HG03469 (cell line): ENCODE measurements around the gene FBXW7.
"Not testable (repeated sequence)": the region's sequence is repeated elsewhere in the genome, so short reads cannot be mapped to it uniquely, and the experiment has no call there.

ENCODE experiments used
- ATAC-seq: cut with Tn5 transposase; IDR thresholded peaks from one replicate; pipeline ENCODE4 v1.9.1; 2021; ENCODE audit warnings: mild to moderate bottlenecking, moderate library complexity, moderate number of reproducible peaks; ENCODE audit not compliant: unreplicated experiment

The FBXW7 gene

DNA sequence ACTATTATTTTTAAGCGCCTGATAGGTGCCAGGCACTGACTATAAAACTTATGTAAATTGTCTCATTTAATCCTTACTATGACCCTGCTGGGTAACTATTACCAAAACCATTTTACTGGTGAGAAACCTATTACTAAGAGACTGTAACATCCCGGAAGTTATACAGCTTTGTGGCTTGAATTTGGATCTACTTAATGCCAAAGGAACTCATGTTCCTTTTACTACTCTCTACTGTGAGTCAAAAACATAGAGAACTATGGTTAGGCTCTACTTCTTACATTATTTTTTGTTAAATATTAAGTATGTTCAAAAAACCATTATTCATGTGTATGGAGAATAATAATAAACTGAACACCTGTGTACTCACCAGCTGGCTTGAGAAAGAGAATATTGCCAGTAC, 14.8 kb upstream of the FBXW7 start:
- ATAC-seq: not testable (repeated sequence)

DNA sequence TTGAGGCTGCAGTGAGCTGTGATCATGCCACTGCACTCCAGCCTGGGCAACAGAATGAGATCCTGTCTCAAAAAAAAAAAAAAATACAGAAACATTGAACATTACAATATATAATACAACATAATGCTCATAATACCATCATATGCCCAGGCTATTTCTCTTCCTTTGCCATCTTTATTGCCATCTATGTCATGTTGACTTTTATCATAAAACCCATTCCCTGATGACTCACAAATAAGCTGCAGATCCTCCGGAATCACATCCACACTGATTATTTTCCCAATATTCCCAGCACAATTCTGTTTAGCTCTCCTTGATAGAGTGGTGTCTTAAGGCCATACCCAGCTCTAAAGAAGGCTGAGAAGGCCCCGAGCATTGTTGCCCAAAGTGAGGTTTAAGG, 9.2 kb upstream of the FBXW7 start:
- ATAC-seq: no peak

DNA sequence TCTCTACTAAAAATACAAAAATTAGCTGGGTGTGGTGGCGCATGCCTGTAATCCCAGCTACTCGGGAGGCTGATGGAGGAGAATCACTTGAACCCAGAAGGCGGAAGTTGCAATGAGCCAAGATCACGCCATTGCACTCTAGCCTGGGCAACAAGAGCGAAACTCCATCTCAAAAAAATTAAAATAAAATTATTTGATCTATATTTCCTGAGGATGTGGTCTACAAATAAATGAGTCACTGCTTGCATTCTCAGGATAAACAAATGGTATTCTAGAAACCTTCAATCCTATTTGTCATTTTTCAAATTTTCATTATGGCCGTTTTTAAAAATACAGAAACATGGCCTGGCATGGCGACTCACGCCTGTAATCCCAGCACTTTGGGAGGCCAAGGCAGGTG, 8.6 kb upstream of the FBXW7 start:
- not testable (repeated sequence) for ATAC-seq

DNA sequence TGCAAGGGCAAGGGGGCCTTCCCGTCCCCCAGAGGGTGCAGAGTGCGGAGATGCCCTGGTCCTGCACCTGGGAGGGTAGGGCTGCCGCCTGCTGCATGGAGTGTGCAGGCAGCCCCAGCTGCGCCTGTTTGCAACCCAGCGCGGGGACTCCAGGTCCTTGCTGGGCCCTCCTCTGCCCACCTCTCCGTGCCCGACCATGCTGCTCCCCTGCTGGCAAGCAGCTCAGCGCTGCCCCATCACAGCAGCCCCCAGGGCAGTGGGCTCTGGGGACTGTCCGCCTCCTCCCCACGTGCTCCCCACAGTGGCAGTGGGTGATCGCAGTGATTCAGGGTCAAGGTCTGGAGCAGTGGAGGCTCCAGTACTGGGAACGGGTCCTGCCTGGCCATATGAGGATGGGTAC, 5.0 kb upstream of the FBXW7 start:
- ATAC-seq: no peak

DNA sequence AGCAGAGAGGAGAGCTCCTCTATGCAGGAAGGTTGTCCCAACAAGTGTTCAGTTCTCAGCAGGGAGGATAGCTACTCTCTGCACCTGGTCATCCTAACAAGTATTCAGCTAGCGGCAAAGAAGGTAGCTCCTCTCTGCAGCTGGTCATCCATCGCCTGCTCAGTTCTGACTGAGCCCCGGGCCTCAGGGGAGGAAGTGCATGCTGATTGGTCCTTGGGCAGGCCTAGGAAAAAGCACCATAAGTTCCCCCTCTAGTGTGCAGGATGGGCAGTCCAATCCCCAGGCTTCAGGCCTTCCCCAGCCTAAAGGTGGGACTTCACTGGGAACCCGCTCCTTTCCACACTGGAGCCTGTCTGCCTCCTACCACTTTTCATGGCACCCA, 4.4 kb upstream of the FBXW7 start:
- ATAC-seq: no peak

DNA sequence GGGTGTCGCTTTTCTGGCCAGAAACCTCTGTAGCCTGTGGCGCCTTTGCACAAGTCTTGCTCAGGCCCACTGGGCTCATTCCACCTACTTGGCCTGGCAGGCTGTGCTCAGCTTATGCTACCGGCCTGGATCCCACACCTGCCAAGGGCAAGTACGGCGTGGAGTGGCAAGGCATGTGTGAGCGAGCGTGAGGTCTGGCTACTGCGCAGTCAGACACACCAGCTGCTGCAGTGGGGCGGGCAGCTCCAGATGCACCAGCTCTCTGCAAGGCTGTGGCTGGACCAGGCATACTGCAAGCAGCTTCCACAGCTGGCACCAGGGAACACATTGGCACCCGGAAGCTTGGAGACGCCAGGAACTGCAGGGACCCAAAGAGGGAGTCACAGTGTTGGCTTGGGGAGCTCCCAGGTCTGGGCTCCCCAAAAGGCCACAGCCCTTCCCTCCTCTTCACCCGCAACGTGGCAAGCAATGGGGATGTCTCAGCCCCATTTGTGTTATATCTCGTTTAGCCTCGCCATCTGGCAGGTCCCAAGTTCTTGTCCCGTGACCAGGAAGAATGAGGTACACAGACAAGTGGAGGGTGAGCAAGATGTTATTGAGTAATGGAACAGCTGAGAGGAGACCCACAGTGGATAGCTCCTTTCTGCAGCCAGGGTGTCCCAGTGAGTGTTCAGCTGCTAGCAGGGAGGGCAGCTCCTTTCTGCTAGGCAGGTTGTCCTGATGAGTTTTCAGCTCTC, 3.8 kb upstream of the FBXW7 start:
- ATAC-seq: no peak

DNA sequence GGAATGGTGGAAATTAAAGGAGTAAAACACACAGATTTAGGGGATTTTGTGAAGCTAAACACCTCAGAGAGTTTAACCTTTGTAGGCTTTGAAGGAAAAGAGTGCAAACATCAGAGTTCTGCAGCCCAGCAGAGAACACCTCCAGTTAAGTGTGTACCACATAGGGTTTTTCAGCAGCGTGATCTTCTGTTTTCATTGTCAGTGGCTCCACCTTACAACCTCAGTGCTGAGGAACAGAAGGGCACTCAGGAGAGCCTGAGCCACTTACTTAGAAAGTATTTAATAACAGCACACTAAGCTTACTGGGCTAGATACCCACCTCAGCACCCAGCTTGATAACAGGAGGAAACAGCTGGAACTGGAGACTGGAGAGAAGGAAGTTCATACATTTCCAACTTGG, 2.0 kb upstream of the FBXW7 start:
- no peak for ATAC-seq

DNA sequence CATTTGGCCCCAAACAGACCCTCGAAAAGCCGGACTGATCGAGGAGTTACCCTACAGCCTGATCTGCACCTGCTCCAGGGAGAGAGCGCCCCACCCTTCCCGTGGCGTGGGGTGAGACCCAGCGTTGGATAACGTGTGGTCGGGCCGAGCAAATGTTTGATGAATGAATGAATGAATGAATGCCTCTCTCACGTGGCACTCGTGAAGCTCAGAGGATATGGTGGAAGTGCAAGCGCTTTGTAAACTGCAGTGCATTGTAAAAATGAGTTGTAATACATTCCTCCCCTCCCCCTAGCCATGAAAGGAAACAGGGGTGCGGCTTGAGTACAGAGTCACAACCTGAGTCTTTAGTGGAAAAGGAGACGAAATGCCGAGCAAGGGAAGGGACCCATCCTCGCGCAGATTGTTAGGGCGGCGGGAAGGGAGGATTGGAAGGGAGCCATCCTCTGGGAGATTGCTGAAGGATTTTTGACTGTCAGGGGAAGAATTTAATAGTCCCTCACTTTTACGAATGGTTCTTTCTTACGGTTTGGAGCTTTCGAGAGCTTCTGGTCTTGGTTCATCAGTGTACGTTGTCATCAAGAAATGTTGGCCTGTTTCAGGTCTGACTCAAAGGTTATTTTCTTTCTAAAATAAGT, 772 bp upstream of the FBXW7 start:
- peak; percentile 21 for ATAC-seq

DNA sequence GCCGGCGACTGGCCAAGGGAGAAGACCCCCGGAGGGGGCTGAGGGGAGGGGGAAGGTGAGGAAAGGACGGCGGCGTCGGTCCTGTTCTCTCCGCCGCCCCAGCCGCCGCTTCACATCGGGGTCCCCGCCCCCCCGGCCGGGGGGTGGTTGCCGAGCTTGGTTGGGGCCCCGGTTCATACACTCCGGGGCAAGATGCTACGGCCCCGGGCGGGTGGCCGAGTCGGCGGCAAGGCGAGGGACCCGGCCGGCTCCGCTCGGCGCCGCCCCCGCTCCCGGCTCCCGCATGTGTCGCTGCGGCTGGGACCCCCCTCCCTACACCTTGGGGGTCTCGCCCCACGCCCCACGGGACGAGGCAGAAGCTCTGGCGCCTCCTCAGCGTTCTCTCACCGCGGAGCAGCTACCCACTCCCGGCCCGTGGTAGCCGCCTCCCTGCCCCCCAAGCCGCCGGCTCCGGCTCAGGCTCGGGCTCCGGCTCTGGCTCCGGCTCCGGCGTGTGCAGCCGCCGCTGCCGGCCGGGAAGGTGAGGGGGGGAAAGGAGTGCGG, 461 bp downstream of the FBXW7 start:
- no peak for ATAC-seq

DNA sequence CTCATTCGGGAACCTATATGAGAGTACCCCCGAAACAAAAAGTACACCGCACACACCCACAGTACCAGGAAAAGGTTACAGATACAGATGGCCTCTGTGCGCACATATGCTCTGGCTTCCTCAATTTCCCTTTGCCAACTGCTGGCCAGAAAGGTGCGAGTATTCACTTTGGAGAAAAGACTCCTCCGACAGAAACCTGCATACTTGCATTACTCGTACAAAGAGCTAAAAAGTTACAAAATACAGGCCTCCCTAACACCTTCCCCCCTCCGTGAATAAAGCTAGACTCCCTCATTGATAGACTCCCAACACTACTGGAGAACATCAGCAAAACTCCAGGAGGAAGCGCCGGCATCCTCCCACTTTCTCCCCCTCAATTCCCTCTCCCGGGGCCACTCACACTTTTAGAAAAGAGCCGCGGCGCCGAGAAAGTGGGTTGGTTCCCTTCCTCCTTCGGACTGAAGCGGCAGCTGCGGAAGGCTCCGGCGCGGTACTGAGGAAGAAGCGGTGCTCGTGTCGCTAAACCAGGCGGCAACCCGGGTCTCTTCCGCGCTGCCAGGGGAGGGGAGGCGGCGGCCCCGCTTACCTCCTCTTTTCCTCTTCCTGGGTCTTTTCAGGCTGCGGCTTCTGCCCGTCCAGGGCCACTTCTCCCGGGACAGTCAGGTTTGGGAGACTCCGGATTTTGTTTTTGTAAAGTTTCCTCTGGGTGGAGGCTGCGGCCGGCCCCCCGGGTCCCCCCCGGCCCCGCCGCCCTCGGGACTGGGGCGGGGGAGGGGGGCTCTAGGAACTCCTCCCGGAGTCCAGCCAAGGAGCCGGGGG, 1.1 kb downstream of the FBXW7 start:
- ATAC-seq: no peak

DNA sequence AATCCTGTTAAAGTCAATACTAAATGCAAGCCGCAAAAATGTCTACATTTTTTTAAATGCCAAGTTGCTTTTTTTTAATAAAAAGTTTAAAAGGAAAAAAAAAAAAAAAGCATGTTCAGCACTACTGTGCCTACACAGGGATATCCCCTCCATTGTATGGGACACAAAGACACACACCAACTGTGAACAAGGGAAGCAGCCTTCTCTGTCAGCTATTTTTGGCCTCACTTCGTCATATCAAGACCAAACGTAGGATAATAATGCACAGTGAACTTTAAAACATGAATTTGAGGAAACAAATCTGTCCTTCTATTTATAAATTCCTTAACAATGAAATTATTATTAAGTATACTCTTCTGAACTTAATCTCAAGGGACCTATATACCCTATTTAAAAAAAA, 4.4 kb downstream of the FBXW7 start:
- no peak for ATAC-seq

DNA sequence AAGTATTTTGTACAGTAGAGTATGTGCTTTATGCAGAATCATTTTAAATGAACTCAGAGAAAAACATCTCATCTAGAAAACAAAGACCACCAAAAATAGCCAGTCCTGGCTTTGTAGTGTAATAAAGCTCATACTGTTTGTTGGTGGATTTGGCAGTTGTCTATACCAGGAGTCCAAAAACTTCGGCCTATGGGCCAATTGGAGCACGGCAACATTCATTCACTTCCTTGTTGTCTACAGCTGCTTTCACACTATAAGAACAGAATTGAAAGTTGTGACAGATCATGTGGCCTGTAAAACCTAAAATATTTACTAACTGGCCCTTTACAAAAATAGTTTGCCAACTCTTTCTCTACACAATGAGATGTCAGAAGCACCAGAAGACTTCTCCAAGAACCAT, 5.3 kb downstream of the FBXW7 start:
- ATAC-seq: no peak

DNA sequence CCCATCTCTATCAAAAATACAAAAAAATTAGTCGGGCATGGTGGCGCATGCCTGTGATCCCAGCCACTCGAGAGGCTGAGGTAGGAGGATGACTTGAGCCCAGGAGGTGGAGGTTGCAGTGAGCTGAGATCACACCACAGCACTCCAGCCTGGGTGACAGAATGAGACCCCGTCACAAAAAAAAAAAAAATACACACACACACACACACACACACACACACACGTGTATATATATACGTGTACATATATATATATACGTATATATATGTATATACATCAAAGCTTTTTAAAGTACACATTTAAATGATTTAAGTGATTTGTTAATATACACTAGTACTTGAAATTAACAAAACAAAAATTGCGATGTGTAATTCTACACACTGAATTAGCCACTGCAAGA, 6.0 kb downstream of the FBXW7 start:
- no peak for ATAC-seq

DNA sequence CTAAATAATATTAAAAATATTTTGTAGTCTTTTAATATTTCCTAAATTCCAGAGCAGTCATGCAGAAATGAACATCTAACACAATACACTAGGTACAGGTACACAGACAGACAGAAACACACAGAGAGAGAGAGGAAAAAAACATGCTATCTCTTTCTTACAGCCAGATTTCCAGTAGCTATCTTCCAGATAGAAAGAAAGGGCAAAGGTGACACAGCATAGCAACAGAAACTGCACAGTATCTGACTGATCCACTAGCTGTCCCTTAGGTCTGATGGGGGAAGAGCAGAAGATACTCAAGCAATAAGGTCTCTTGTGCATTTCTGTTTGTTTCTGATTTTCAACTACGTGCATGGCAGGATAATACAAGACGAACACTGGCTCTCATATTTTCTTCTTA, 7.8 kb downstream of the FBXW7 start:
- no peak for ATAC-seq

DNA sequence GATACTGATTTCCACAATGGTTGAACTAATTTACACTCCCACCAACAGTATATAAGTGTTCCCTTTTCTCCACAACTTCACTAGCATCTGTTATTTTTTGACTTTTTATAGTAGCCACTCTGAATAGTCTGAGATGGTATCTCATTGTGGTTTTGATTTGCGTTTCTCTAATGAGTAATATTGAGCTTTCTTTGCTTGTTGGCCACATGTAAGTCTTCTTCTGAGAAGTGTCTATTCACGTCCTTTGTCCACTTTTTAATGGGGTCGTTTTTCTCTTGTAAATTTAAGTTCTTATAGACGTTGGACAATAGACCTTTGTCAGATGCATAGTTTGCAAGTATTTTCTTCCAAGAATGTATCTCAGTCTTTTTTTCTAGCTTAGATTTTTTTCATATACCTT, 10.0 kb downstream of the FBXW7 start:
- ATAC-seq: peak; percentile 30

DNA sequence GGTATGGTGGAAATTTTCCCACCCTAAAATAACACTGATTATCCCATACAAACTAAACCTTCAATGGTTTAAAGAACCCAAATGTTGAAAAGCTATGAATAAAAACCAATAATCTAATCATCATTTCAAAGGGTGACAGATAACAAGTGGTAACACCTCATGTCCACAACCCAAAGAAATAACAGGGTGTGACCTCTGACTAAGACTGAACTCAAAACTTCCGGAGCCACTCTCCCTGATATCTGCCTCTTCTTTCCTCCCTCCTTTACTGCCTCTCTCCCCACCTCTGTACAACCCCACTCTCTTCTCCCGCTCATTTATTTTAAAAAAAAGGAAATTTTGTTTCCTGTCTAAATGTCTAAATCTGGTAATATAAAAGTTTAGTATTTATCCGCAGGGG, 11.5 kb downstream of the FBXW7 start:
- no peak for ATAC-seq

DNA sequence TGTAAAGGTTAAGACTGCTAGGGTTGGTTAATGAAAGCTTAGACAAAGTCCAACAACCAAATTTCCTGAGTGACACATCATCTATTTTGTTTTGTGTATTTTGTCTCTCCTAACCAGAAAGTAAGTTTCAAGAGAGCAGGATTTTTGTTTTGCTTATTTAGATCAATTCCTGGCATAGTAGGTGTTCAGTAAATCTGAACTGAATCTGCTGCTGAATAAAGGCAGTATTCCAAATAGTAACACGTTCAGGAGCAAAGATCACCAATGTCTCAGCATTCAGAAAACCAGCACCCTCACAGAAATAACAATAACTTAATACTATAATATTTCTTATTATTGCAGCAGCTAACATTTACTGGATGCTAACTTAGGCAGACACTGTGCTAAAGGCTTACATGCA, 12.2 kb downstream of the FBXW7 start:
- ATAC-seq: no peak

DNA sequence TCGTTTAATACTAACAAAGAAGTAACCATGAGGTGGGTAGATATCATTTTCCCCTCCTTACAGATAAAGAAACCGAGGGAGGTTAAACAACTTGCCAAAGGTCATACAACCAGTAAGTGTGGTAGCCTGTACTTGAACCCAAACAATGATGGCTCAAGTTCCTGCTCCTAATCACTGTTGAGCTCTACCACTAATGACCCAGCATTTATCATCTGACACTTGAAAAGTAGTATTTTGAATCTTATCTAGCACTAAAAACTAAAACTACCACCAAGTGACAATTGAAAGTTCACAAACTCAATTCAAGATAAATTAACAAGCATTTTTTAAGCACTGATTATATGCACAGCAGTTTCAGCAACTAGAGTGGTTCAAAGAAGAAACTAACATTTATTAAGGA, 13.1 kb downstream of the FBXW7 start:
- no peak for ATAC-seq

DNA sequence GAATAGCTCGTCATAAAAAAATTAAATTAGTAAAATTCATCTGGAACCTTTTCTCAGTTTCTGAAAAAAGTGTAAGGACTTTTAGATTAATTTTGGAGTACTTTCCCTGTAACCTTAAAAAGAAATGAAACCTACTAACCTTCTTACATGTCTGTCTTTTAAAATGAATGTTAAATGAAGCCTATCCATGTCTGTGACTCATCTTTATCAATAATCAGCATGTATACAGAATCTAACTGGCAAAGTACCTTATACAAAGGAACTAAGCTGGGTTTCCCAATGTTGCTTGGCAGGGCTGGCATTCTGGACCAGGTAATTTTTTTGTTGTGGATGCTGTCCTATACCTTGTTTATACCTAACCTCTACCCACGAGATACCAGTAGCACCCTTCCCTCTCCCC, 13.6 kb downstream of the FBXW7 start:
- no peak for ATAC-seq

DNA sequence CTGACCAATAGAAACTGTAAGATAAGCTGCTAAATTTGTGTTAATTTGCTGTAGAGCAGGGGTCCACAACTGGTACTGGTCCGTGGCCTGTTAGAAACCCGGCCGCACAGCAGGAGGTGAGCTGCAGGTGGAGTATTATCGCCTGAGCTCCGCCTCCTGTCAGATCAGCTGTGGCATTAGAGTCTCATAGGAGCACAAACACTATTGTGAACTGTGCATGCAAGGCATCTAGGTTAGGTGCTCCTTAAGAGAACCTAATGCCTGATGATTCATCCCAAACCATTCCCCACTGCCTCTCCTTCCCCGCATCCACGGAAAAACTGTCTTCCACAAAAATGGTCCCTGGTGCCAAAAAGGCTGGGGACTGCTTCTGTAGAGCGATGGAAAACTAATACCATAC, 19.7 kb downstream of the FBXW7 start:
- no peak for ATAC-seq

DNA sequence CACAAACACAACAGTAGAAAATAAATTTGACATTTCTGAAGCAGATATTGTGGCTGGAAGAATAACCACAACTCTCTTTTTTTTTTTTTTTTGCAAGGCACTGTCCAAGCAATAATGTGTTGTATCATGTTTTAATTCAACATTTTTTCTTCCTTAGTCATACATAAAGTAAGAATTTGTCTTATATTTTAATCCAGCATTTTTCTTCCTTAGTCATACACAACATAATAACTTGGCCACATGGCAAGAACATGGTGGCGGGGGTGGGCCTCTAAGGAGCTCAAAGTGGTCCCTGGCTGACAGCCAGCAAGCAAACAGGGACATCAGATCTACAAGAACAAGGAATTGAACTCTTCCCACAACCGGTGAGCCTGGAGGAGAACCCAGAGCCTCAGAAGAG, 20.2 kb downstream of the FBXW7 start:
- no peak for ATAC-seq

DNA sequence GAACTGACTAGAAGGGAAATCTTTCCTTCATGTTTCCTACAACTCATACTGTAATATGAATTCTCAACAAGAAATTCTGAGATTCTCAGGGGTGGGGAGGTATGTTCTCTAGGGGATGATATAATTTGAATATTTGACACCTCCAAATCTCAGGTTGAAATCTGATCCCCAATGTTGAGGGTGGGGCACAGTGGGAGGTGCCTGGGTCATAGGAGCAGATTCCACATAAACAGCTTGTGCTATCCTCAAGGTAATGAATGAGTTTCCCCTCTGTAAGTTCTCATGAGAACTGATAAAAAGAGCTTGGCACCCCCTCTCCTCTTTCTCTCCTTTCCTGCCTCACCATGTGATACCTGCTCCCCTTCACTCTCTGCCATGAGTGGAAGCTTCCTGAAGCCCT, 21.5 kb downstream of the FBXW7 start:
- no peak for ATAC-seq
